Left kidney (tissue), 2 donors: ENCODE measurements around the gene SOCS3. TPM values are rescaled to one million over a fixed set of nuclear protein-coding genes. Genes with fewer than 3 reads are reported as not detected.
"Not testable (repeated sequence)": the region's sequence is repeated elsewhere in the genome, so short reads cannot be mapped to it uniquely, and the experiment has no call there.

ENCODE experiments used
- DNase-seq: peaks from one replicate; pipeline ENCODE4 v3.0.0-alpha.2; 2013
- polyA plus RNA-seq: library from polyadenylated mRNA; unstranded; fragments of 120-200 nt; gene quantifications from one replicate; pipeline ENCODE4 v1.2.1, GENCODE V29; 2013; ENCODE audit not compliant: insufficient read length

The SOCS3 gene
- polyA plus RNA-seq, 1 donor = 12.1 TPM

GRCh38 chr17:78331355-78331754, 28.5 kb downstream of the SOCS3 start:
- DNase-seq = not testable (repeated sequence)

- no peak for DNase-seq
These were observed 29.2 kb downstream of the SOCS3 start for GRCh38 chr17:78330570-78331224.

- no peak for DNase-seq
These were observed 30.4 kb downstream of the SOCS3 start for GRCh38 chr17:78329263-78330059.

- DNase-seq = no peak
These were observed 32.0 kb downstream of the SOCS3 start for GRCh38 chr17:78327880-78328279.

GRCh38 chr17:78325076-78325687, 34.7 kb downstream of the SOCS3 start:
- DNase-seq = no peak

- DNase-seq = peak; percentile 93
These were observed 35.3 kb downstream of the SOCS3 start for GRCh38 chr17:78324391-78325075.

- no peak for DNase-seq
These were observed 36.0 kb downstream of the SOCS3 start for GRCh38 chr17:78323826-78324390.

- no peak for DNase-seq
These were observed 36.9 kb downstream of the SOCS3 start for GRCh38 chr17:78322858-78323455.

GRCh38 chr17:78322327-78322857, 37.5 kb downstream of the SOCS3 start:
- no peak for DNase-seq

- no peak for DNase-seq
These were observed 41.0 kb downstream of the SOCS3 start for GRCh38 chr17:78318843-78319242.

- DNase-seq = no peak
These were observed 41.5 kb downstream of the SOCS3 start for GRCh38 chr17:78318407-78318806.

- no peak for DNase-seq
These were observed 42.0 kb downstream of the SOCS3 start for GRCh38 chr17:78317794-78318400.

GRCh38 chr17:78316867-78317789, 42.7 kb downstream of the SOCS3 start:
- DNase-seq = peak; percentile 74

- DNase-seq = no peak
These were observed 43.6 kb downstream of the SOCS3 start for GRCh38 chr17:78316115-78316866.

GRCh38 chr17:78315355-78316114, 44.3 kb downstream of the SOCS3 start:
- no peak for DNase-seq

- DNase-seq = no peak
These were observed 45.1 kb downstream of the SOCS3 start for GRCh38 chr17:78314683-78315354.

GRCh38 chr17:78313735-78314648, 45.9 kb downstream of the SOCS3 start:
- DNase-seq = peak; percentile 72
